GM23338 (cell line): Measurements from ENCODE around the gene DTNB.

Experiments
- EZH2 ChIP-seq: fragments of 200-600 bp; sonication (generic); IDR thresholded peaks from one replicate; pipeline ENCODE4 v1.8.0; 2017; ENCODE audit warnings: antibody characterized with exemption, mild to moderate bottlenecking, low read depth; ENCODE audit not compliant: unreplicated experiment
- EZH2phosphoT487 ChIP-seq: fragments of 200-600 bp; sonication (generic); IDR thresholded peaks from one replicate; pipeline ENCODE4 v1.8.1; 2018; ENCODE audit warnings: antibody characterized with exemption; ENCODE audit not compliant: unreplicated experiment
- POLR2AphosphoS5 ChIP-seq: IDR thresholded peaks from 2 replicates; pipeline ENCODE4 v1.6.1; 2016; ENCODE audit warnings: antibody characterized with exemption, low read depth
- ZNF331 ChIP-seq: fragments of 250-450 bp; sonication (Bioruptor Pico); IDR thresholded peaks from 2 replicates; pipeline ENCODE4 v1.5.0; 2020; ENCODE audit warnings: low read depth, mild to moderate bottlenecking, moderate library complexity
- TF ChIP-seq, protein P1 (sequence below), 2 experiments: fragments of 200-600 bp in 1 of 2; sonication (generic) in 1 of 2; conservative IDR thresholded peaks; 2 replicates each; pipeline versions ENCODE4 v1.5.1 to v1.6.1; 2016 to 2017; ENCODE audit warnings: antibody characterized with exemption in 2 of 2, low read depth in 2 of 2, mild to moderate bottlenecking in 2 of 2, moderate library complexity in 1 of 2
- TF ChIP-seq, protein P2 (sequence below): IDR thresholded peaks from one replicate; pipeline ENCODE4 v1.6.1; 2018; ENCODE audit warnings: antibody characterized with exemption; ENCODE audit not compliant: unreplicated experiment

DNA sequence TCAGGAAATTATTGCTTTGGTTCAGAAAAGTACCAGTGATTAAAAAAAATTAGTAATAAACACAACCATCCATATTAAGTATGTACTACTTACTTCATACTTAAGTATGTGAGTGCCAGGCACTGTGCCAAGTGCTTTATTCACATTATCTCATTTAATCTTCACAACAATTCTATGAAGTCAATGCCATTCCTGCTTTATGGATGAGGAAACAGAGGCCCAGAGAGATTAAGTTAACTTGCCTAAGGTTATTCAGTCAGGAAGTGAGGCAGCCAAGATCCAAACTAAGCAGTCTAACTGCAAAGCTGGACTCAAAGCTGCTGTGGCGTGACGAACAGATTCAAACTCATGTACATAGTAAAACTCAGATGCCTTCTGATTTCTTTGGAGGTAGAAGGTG lies 22.3 kb downstream of the DTNB start:
- TF ChIP-seq EZH2 (no peak), POLR2AphosphoS5 (no peak), EZH2phosphoT487 (no peak), ZNF331 (CRISPR knock-in tag) (no peak)
- TF ChIP-seq, protein P1, sequence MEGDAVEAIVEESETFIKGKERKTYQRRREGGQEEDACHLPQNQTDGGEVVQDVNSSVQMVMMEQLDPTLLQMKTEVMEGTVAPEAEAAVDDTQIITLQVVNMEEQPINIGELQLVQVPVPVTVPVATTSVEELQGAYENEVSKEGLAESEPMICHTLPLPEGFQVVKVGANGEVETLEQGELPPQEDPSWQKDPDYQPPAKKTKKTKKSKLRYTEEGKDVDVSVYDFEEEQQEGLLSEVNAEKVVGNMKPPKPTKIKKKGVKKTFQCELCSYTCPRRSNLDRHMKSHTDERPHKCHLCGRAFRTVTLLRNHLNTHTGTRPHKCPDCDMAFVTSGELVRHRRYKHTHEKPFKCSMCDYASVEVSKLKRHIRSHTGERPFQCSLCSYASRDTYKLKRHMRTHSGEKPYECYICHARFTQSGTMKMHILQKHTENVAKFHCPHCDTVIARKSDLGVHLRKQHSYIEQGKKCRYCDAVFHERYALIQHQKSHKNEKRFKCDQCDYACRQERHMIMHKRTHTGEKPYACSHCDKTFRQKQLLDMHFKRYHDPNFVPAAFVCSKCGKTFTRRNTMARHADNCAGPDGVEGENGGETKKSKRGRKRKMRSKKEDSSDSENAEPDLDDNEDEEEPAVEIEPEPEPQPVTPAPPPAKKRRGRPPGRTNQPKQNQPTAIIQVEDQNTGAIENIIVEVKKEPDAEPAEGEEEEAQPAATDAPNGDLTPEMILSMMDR (conservative IDR thresholded peaks at IDR 0.05; ENCODE audit: low read depth in 2 of 2): no peak
- TF ChIP-seq, protein P2, sequence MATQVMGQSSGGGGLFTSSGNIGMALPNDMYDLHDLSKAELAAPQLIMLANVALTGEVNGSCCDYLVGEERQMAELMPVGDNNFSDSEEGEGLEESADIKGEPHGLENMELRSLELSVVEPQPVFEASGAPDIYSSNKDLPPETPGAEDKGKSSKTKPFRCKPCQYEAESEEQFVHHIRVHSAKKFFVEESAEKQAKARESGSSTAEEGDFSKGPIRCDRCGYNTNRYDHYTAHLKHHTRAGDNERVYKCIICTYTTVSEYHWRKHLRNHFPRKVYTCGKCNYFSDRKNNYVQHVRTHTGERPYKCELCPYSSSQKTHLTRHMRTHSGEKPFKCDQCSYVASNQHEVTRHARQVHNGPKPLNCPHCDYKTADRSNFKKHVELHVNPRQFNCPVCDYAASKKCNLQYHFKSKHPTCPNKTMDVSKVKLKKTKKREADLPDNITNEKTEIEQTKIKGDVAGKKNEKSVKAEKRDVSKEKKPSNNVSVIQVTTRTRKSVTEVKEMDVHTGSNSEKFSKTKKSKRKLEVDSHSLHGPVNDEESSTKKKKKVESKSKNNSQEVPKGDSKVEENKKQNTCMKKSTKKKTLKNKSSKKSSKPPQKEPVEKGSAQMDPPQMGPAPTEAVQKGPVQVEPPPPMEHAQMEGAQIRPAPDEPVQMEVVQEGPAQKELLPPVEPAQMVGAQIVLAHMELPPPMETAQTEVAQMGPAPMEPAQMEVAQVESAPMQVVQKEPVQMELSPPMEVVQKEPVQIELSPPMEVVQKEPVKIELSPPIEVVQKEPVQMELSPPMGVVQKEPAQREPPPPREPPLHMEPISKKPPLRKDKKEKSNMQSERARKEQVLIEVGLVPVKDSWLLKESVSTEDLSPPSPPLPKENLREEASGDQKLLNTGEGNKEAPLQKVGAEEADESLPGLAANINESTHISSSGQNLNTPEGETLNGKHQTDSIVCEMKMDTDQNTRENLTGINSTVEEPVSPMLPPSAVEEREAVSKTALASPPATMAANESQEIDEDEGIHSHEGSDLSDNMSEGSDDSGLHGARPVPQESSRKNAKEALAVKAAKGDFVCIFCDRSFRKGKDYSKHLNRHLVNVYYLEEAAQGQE: no peak
